Raji (cell line): ENCODE results near the gene NCSTN.

Experiments used
- POLR2A ChIP-seq: IDR thresholded peaks from 2 replicates; pipeline ENCODE4 v1.6.1; 2011; ENCODE audit warnings: low read depth, low read length, control low read depth; ENCODE audit not compliant: insufficient read depth

The NCSTN gene

GRCh38 chr1:160406131-160406968 lies 63.2 kb downstream of the NCSTN start:
- no peak for TF ChIP-seq POLR2A

GRCh38 chr1:160407839-160408801 lies 64.9 kb downstream of the NCSTN start:
- TF ChIP-seq POLR2A: no peak
